Measurements from ENCODE around the gene USP2.

DNA sequence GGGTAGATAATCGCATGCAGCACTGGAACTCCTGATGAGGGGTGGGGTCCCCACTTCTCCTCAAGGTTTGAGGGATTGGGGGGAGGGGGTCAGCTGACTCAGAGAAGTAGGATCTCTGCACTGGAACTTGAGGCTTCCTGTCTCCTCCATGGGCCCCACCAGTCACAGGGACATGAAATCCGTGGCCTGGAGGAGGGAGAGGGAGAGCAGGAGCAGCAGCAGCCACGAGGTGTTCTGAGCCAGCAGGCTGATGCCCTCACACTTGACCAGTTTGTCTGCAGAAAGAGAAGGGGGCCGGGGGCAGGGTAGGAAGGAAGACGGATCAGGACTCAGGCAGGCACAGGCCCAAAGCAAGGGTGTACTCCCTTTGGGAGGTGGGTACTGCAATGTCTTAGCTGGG lies 37.8 kb upstream of the USP2 start:
- TF ChIP-seq, protein P1, sequence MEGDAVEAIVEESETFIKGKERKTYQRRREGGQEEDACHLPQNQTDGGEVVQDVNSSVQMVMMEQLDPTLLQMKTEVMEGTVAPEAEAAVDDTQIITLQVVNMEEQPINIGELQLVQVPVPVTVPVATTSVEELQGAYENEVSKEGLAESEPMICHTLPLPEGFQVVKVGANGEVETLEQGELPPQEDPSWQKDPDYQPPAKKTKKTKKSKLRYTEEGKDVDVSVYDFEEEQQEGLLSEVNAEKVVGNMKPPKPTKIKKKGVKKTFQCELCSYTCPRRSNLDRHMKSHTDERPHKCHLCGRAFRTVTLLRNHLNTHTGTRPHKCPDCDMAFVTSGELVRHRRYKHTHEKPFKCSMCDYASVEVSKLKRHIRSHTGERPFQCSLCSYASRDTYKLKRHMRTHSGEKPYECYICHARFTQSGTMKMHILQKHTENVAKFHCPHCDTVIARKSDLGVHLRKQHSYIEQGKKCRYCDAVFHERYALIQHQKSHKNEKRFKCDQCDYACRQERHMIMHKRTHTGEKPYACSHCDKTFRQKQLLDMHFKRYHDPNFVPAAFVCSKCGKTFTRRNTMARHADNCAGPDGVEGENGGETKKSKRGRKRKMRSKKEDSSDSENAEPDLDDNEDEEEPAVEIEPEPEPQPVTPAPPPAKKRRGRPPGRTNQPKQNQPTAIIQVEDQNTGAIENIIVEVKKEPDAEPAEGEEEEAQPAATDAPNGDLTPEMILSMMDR (IDR thresholded peaks at IDR 0.05) = no peak
- TF ChIP-seq POLR2A (IDR thresholded peaks at IDR 0.05) = no peak
